HG03354 (cell line): ENCODE results near the gene CYB5R2.
"Not testable (repeated sequence)": the region's sequence is repeated elsewhere in the genome, so short reads cannot be mapped to it uniquely, and the experiment has no call there.

Source experiments
- ATAC-seq: cut with Tn5 transposase; IDR thresholded peaks from one replicate; pipeline ENCODE4 v1.9.1; 2021; ENCODE audit warnings: mild to moderate bottlenecking; ENCODE audit not compliant: unreplicated experiment, poor library complexity, severe bottlenecking

The CYB5R2 gene

GRCh38 chr11:7671347-7672215, 1.7 kb downstream of the CYB5R2 start:
- ATAC-seq = peak; percentile 67

GRCh38 chr11:7670641-7671040, 2.7 kb downstream of the CYB5R2 start:
- ATAC-seq = no peak

- ATAC-seq = no peak
Measured at GRCh38 chr11:7668911-7669310, 4.4 kb downstream of the CYB5R2 start.

DNA sequence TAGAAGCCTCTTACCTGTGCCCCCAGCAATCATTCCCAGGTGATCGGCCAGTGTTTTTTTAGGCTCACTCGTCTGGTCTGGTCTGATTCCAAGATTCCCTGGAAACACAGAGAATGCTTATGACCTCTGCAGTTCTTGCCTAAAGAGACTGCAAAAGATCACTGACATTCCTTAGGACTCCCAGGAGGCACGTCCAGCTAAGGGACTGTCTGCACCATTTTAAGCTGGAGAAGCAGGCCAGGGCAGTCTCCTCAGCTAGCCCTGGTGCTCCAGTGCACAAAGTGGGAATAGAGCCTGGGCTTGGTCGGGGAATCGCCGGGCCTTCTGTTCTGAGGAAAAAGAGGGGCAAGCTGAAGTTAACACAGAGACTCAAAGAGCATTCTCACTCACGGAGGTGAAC, 4.8 kb downstream of the CYB5R2 start:
- no peak for ATAC-seq

DNA sequence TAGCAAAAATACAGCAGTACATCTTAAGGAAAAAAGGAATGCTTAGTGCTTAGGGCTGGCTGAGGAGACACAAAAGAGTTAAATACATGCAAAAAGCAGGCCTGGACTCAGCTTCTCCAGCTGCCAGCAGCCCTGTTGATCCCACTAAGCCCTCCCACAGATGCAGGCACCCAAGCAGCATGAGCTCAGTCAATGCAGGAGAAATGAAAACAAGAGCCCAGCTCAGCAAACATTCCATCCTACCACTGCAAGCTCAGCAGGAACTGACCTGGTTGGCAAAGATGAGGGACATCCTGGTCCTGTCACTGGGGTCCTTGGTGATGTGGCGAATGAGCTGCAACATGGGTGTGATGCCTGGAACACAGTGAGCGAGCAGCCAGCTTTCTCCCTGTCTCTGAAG, 5.8 kb downstream of the CYB5R2 start:
- ATAC-seq = no peak

GRCh38 chr11:7666292-7666866, 6.9 kb downstream of the CYB5R2 start:
- no peak for ATAC-seq

- ATAC-seq = peak; percentile 98
Measured at GRCh38 chr11:7665473-7666291, 7.6 kb downstream of the CYB5R2 start.

DNA sequence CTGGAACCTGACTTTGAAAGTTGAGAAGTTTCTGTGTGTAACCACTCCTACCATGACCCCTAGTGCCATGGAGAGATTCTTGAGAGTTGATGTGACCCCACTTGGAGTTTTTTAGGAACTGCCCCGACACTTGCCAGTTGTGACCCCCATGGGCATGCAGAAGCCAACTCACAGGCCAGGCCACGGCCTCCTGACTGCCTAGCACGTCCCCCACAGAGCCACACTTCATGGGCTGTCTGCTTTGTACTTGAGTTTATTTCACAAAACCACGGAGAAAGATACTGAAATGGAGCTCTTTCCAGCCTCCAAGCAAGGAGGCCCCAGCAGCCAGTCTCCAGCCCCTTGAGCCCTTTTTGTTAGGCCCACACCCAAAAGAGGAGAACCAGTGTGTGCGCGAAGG, 8.4 kb downstream of the CYB5R2 start:
- ATAC-seq = no peak

DNA sequence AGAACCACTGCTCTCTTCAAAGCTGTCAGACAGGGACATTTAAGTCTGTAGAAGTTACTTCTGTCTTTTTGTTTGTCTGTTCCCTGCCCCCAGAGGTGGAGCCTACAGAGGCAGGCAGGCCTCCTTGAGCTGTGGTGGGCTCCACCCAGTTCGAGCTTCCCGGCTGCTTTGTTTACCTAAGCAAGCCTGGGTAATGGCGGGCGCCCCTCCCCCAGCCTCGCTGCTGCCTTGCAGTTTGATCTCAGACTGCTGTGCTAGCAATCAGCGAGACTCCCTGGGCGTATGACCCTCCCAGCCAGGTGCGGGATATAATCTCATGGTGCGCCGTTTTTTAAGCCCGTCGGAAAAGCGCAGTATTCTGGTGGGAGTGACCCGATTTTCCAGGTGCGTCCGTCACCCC, 9.8 kb downstream of the CYB5R2 start:
- not testable (repeated sequence) for ATAC-seq

DNA sequence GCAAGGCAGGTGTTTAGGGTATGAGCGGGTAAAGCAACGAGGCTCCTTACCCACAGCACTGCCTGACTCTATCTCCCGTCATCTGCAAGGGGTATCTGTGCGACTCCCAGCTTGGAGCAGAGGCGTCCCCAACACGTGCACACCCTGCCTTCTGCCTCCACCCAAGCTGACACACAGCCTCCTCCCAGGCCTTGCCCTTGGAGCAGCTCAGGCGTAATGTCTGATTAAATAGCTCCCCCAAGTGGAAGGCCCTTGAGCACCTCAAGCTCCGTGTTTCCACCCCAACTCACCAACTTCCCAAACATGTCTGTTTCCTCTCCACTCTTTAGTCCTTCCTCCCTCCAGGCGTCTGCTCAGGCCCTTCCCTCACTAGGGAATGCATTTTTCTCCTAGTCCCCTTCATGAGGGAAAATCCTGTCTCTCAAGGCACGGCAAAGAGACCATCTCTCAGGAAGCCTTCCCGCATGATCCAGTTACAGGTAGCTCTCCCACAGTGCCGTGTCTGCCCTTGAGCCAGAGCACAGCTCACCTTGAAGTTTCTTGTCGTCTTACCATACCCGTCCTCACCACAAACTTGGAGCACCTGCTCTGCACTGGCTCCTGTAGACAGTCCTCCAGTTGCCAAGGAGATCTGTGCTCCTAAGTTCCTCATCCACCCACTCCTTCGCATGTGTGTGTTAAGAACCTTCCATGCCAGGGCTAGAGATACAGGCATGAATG, 15.8 kb downstream of the CYB5R2 start:
- ATAC-seq = peak; percentile 62

- ATAC-seq = no peak
Measured at GRCh38 chr11:7656704-7657103, 16.6 kb downstream of the CYB5R2 start.

DNA sequence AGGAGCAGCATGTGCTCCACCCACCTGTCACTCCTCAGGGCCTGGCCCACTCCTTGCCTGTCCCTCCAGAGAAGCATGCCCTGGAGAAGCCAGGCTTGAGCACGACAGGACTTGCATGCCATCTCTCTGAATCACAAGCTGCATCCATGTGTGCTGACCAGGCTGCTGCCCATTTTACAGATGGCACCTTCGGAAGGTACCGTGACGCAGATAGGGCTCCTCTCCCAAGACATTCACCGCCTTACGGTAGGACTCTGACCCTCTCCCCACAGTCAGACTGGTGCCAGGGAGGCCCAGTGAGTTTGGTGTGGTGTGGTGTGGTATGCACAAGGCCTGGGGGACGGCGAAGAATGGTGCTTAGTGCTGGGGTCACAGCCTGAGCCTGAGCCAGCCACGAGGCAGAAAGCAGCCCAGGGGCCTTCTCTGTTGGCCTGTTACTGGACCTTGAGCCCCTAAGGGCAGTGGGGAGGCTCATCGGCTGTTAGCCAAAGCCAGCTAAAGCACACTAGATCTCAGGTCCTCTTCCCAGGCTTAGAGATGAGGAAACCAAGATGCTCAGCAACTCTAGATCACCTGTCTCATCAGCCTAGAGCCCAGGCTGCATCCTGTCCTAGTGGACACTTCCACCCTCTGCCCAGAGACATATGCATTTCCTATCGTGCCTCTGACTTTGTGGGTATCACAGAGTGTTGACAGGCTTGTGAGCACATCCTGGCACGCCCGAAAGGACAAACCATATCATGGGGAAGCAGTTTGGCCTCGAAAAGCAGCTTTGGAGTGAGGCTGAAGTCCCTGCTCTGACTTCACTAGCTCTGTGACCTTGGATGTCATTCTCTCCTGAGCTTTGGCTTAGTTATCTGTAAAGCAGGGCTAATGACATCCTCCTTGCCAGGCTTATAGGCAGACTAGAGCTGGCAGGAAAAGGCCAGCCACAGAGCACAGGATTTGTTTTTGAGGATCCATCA, 17.8 kb downstream of the CYB5R2 start:
- ATAC-seq = no peak

GRCh38 chr11:7654195-7654705, 19.1 kb downstream of the CYB5R2 start:
- no peak for ATAC-seq

GRCh38 chr11:7651700-7652099, 21.6 kb downstream of the CYB5R2 start:
- ATAC-seq = no peak

DNA sequence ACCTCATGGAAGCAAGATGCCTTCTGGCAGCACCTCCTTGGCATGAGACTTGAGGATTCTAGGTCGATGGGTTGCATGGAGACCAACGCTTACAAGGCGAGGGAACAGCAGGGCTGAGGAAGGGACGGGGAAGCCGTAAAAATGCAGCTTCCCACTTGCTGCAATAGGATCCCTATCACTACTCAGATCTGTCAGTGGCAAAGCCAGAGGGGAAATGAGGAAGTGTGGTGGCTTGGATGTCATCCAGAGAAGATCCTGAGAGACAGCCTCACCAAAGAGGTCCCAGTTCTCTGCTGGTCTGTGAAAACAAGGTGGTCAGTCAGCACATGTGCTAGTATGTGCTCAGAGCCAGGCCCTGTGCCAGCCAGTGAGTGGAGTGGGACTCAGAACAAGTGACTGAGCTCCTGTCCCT, 22.2 kb downstream of the CYB5R2 start:
- no peak for ATAC-seq

DNA sequence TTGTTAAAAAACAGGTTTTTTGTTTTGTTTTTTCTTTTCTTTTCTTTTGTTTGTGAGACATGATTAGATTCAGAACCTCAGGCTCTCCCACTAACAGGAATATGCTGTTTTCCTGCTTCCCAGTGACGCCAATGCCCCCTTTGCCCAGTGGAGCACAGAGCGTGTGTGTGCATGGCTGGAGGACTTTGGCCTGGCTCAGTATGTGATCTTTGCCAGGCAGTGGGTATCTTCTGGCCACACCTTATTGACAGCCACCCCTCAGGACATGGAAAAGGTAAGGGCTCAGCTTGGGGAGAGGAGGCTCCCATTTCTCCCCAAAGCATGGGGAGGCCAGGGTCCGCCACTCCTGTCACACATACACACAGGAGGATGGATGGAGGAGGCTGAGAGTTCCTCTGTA, 25.0 kb downstream of the CYB5R2 start:
- no peak for ATAC-seq

DNA sequence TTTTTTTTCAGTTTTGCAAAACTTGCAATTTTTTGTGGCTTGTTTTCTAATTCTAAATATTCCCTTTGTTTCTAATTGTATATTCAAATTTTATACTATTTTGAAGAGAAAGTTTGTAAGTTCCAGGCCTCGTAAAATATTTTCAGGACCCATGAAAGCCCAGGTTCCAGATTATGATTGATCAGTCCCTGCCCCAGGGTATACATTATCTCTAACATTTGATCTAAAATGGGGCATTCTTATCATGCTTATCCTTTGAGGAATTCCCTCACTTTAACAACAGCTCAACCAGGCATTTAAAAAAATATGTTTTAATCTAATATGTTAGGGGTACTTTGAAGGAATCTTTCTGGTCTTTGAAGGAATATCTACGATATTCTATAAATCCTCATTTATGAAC, 26.4 kb downstream of the CYB5R2 start:
- ATAC-seq = no peak

DNA sequence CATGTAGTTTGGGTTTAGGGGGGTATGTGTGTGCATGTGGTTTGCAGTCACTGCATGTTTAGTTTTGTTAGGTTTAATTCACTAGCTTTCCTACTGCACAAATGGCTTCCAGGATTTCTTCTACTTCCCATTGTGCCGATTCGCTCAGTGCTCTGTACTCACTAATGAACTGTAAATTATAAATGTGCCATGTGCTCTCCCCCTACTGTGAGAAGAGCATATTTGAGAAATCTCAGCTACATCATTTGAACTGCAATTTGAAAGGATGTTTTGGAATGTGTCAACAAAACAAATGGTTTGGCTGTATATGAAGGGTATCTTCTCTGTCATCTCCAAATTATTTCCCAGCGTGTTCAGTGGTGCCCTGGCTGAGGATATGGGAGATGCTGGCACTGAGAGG, 28.1 kb downstream of the CYB5R2 start:
- no peak for ATAC-seq

DNA sequence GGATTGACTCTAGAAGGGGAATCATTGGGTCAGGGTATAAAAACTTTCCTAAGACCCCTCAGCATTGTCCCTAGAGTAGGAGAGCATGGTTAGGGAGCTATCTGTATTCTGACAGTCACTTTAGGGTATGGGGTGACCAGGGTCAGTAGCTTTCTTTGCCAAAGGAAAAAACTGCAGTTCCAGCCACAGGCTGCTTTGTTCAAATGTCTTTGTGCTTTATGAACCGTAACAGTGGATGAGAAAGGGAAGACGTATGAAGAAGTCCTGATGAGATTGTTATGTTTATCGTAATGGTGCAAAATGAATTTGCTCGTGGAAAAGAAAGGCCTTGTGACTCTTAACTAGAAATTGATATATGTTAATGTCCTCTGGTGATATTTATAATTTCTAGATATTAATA, 30.0 kb downstream of the CYB5R2 start:
- ATAC-seq = no peak
